Tibial nerve (tissue), 4 donors: ENCODE results near the gene OCA2.

Experiments used
- CTCF ChIP-seq, 5 experiments: fragments of 200-600 bp in 3 of 5; fragments of 450-650 bp in 2 of 5; sonication (generic) in 3 of 5; IDR thresholded peaks; one replicate each; pipeline ENCODE4 v1.5.1; 2016 to 2019; ENCODE audit warnings: antibody characterized with exemption in 5 of 5, mild to moderate bottlenecking in 3 of 5, moderate library complexity in 2 of 5
- EP300 ChIP-seq, 2 donors: sonication (generic); formaldehyde crosslinking; IDR thresholded peaks; one replicate each; pipeline ENCODE4 v1.6.1; 2017; ENCODE audit warnings: antibody characterized with exemption in 2 of 2, mild to moderate bottlenecking in 1 of 2
- POLR2A ChIP-seq, 2 donors: fragments of 450-650 bp; IDR thresholded peaks; one replicate each; pipeline ENCODE4 v1.6.1; 2017; ENCODE audit warnings: antibody characterized with exemption in 2 of 2, mild to moderate bottlenecking in 2 of 2, moderate library complexity in 2 of 2

- TF ChIP-seq CTCF (IDR thresholded peaks at IDR 0.05), result no peak
- TF ChIP-seq POLR2A (IDR thresholded peaks at IDR 0.05), result no peak
- TF ChIP-seq EP300 (IDR thresholded peaks at IDR 0.05), result no peak
These were observed 234.4 kb downstream of the OCA2 start for GRCh38 chr15:27864719-27865118.
